ENCODE data around the gene AGBL1.

Gene AGBL1

DNA sequence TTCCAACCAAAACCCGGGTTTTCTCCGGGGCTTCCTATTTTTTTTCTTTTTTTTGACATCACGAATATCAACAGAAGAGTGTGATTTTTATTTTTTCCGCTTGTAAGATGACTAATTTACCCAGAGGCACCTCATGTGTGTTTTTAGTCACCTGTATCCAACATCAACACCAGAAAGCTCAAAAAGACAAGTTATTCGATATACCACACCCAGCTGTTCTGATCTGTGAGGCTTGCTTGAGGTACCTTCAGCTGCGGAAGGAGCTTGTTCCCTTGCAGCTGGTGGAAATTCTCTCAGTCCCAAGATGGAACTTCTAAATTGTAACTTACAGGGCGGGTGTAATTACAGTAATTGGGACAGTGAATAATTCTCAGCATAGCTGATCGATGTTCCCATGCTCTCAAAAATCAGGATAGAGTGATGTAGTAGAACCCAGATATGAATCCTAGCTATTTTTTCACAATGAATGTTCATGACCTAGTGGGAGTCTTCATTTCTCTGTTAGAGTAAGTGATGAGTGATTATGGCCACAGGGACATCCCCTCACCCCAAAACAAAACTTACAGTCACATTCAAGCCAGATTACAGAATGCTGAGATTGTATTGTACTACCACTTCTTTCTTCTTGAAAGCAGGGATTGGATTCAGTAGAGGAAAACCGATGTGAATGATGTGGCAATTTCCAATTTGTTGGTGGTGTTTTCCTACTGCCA, 232.1 kb downstream of the AGBL1 start (continued):
- no peak for TF ChIP-seq ZNF274 (IDR thresholded peaks at IDR 0.05; ENCODE audit: low read length)
- no peak for TF ChIP-seq ZNF274 (tag by site-specific recombination; IDR thresholded peaks at IDR 0.05; ENCODE audit: borderline replicate concordance)
- TF ChIP-seq ZNF501 (tag by site-specific recombination; IDR thresholded peaks at IDR 0.05), result no peak
- TF ChIP-seq SP7 (tag by site-specific recombination; IDR thresholded peaks at IDR 0.05), result no peak
- no peak for TF ChIP-seq ZNF560 (tag by site-specific recombination; IDR thresholded peaks at IDR 0.05; ENCODE audit: borderline replicate concordance)
- no peak for TF ChIP-seq ZNF510 (tag by site-specific recombination; IDR thresholded peaks at IDR 0.05; ENCODE audit: insufficient replicate concordance)
- TF ChIP-seq, protein P1, sequence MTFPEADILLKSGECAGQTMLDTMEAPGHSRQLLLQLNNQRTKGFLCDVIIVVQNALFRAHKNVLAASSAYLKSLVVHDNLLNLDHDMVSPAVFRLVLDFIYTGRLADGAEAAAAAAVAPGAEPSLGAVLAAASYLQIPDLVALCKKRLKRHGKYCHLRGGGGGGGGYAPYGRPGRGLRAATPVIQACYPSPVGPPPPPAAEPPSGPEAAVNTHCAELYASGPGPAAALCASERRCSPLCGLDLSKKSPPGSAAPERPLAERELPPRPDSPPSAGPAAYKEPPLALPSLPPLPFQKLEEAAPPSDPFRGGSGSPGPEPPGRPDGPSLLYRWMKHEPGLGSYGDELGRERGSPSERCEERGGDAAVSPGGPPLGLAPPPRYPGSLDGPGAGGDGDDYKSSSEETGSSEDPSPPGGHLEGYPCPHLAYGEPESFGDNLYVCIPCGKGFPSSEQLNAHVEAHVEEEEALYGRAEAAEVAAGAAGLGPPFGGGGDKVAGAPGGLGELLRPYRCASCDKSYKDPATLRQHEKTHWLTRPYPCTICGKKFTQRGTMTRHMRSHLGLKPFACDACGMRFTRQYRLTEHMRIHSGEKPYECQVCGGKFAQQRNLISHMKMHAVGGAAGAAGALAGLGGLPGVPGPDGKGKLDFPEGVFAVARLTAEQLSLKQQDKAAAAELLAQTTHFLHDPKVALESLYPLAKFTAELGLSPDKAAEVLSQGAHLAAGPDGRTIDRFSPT (tag by site-specific recombination; IDR thresholded peaks at IDR 0.05), result no peak

GRCh38 chr15:86312486-86312885, 232.8 kb downstream of the AGBL1 start:
- Histone ChIP-seq H3K4me1 (ENCODE audit: control insufficient read depth, insufficient read depth, low read length) (no peaks in the 10 kb centered on the region), H3K9me3 (ENCODE audit: control insufficient read depth, insufficient read depth, low read depth, low read length) (no peaks in the 10 kb centered on the region), H3K4me3 (ENCODE audit: low read depth, low read length) (no peak overlapping the region), H3K27ac (ENCODE audit: extremely low read depth, low read depth, low read length) (no peak overlapping the region), H3K36me3 (ENCODE audit: control insufficient read depth in 2 of 2, insufficient read depth in 1 of 2, low read length in 2 of 2) (no peaks in the 10 kb centered on the region)
- ChIA-PET CTCF (interaction anchor here (1.2 kb wide), 1 partner anchor 431 kb away, joined by 7 read pairs; no protein-coding TSS in a partner anchor), POLR2A (no interaction called here)
- TF ChIP-seq ZNF266 (tag by site-specific recombination; IDR thresholded peaks at IDR 0.05; ENCODE audit: low read depth), result no peak
- TF ChIP-seq YY2 (tag by site-specific recombination; IDR thresholded peaks at IDR 0.05), result no peak
- no peak for TF ChIP-seq MYNN (tag by site-specific recombination; IDR thresholded peaks at IDR 0.05; ENCODE audit: borderline replicate concordance)
- TF ChIP-seq, protein P2, sequence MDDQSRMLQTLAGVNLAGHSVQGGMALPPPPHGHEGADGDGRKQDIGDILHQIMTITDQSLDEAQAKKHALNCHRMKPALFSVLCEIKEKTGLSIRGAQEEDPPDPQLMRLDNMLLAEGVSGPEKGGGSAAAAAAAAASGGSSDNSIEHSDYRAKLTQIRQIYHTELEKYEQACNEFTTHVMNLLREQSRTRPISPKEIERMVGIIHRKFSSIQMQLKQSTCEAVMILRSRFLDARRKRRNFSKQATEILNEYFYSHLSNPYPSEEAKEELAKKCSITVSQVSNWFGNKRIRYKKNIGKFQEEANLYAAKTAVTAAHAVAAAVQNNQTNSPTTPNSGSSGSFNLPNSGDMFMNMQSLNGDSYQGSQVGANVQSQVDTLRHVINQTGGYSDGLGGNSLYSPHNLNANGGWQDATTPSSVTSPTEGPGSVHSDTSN (CRISPR knock-in tag; IDR thresholded peaks at IDR 0.05), result no peak
- no peak for TF ChIP-seq BCL11A (tag by site-specific recombination; IDR thresholded peaks at IDR 0.05; ENCODE audit: low read depth)
- no peak for TF ChIP-seq ZNF433 (tag by site-specific recombination; IDR thresholded peaks at IDR 0.05; ENCODE audit: low read depth)
- TF ChIP-seq, protein P3, sequence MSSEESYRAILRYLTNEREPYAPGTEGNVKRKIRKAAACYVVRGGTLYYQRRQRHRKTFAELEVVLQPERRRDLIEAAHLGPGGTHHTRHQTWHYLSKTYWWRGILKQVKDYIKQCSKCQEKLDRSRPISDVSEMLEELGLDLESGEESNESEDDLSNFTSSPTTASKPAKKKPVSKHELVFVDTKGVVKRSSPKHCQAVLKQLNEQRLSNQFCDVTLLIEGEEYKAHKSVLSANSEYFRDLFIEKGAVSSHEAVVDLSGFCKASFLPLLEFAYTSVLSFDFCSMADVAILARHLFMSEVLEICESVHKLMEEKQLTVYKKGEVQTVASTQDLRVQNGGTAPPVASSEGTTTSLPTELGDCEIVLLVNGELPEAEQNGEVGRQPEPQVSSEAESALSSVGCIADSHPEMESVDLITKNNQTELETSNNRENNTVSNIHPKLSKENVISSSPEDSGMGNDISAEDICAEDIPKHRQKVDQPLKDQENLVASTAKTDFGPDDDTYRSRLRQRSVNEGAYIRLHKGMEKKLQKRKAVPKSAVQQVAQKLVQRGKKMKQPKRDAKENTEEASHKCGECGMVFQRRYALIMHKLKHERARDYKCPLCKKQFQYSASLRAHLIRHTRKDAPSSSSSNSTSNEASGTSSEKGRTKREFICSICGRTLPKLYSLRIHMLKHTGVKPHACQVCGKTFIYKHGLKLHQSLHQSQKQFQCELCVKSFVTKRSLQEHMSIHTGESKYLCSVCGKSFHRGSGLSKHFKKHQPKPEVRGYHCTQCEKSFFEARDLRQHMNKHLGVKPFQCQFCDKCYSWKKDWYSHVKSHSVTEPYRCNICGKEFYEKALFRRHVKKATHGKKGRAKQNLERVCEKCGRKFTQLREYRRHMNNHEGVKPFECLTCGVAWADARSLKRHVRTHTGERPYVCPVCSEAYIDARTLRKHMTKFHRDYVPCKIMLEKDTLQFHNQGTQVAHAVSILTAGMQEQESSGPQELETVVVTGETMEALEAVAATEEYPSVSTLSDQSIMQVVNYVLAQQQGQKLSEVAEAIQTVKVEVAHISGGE (tag by site-specific recombination; conservative IDR thresholded peaks at IDR 0.05; ENCODE audit: low read depth), result no peak
- TF ChIP-seq, protein P4, sequence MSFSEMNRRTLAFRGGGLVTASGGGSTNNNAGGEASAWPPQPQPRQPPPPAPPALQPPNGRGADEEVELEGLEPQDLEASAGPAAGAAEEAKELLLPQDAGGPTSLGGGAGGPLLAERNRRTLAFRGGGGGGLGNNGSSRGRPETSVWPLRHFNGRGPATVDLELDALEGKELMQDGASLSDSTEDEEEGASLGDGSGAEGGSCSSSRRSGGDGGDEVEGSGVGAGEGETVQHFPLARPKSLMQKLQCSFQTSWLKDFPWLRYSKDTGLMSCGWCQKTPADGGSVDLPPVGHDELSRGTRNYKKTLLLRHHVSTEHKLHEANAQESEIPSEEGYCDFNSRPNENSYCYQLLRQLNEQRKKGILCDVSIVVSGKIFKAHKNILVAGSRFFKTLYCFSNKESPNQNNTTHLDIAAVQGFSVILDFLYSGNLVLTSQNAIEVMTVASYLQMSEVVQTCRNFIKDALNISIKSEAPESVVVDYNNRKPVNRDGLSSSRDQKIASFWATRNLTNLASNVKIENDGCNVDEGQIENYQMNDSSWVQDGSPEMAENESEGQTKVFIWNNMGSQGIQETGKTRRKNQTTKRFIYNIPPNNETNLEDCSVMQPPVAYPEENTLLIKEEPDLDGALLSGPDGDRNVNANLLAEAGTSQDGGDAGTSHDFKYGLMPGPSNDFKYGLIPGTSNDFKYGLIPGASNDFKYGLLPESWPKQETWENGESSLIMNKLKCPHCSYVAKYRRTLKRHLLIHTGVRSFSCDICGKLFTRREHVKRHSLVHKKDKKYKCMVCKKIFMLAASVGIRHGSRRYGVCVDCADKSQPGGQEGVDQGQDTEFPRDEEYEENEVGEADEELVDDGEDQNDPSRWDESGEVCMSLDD (tag by site-specific recombination; IDR thresholded peaks at IDR 0.05), result no peak
- TF ChIP-seq ZNF501 (tag by site-specific recombination; IDR thresholded peaks at IDR 0.05), result no peak
- no peak for TF ChIP-seq ZBTB17 (tag by site-specific recombination; IDR thresholded peaks at IDR 0.05)
- no peak for TF ChIP-seq ZNF423 (tag by site-specific recombination; IDR thresholded peaks at IDR 0.05)
- TF ChIP-seq, protein P5, sequence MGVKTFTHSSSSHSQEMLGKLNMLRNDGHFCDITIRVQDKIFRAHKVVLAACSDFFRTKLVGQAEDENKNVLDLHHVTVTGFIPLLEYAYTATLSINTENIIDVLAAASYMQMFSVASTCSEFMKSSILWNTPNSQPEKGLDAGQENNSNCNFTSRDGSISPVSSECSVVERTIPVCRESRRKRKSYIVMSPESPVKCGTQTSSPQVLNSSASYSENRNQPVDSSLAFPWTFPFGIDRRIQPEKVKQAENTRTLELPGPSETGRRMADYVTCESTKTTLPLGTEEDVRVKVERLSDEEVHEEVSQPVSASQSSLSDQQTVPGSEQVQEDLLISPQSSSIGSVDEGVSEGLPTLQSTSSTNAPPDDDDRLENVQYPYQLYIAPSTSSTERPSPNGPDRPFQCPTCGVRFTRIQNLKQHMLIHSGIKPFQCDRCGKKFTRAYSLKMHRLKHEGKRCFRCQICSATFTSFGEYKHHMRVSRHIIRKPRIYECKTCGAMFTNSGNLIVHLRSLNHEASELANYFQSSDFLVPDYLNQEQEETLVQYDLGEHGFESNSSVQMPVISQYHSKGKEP (tag by site-specific recombination; IDR thresholded peaks at IDR 0.05), result no peak
- no peak for TF ChIP-seq ZNF184 (tag by site-specific recombination; IDR thresholded peaks at IDR 0.05)
- TF ChIP-seq ZNF311 (tag by site-specific recombination; IDR thresholded peaks at IDR 0.05; ENCODE audit: borderline replicate concordance), result no peak
- no peak for TF ChIP-seq EGR2 (tag by site-specific recombination; IDR thresholded peaks at IDR 0.05; ENCODE audit: low read depth)
- TF ChIP-seq, protein P6, sequence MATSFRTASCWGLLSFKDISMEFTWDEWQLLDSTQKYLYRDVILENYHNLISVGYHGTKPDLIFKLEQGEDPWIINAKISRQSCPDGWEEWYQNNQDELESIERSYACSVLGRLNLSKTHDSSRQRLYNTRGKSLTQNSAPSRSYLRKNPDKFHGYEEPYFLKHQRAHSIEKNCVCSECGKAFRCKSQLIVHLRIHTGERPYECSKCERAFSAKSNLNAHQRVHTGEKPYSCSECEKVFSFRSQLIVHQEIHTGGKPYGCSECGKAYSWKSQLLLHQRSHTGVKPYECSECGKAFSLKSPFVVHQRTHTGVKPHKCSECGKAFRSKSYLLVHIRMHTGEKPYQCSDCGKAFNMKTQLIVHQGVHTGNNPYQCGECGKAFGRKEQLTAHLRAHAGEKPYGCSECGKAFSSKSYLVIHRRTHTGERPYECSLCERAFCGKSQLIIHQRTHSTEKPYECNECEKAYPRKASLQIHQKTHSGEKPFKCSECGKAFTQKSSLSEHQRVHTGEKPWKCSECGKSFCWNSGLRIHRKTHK (tag by site-specific recombination; IDR thresholded peaks at IDR 0.05), result no peak
- no peak for TF ChIP-seq ZNF777 (tag by site-specific recombination; IDR thresholded peaks at IDR 0.05; ENCODE audit: borderline replicate concordance)
